HepG2 (cell line): Measurements from ENCODE around the gene ANKS1A. TPM values are rescaled to one million over a fixed set of nuclear protein-coding genes. Genes with fewer than 3 reads are reported as not detected.

Experiments used
- ATF5 ChIP-seq: sonication (generic); formaldehyde crosslinking; IDR thresholded peaks from 2 replicates; pipeline ENCODE4 v1.4.0; 2020; ENCODE audit warnings: mild to moderate bottlenecking, low read depth, missing genetic modification reagents
- CENPBD1 ChIP-seq: sonication (generic); formaldehyde crosslinking; IDR thresholded peaks from 2 replicates; pipeline ENCODE4 v1.8.0; 2022; ENCODE audit warnings: missing genetic modification reagents, low read depth, mild to moderate bottlenecking, borderline replicate concordance
- CREM ChIP-seq, 2 experiments: sonication (generic) in 1 of 2; formaldehyde crosslinking in 1 of 2; IDR thresholded peaks; 2 replicates each; pipeline versions ENCODE4 v1.4.0 to v1.6.1; 2016 to 2020; ENCODE audit warnings: antibody characterized with exemption in 1 of 2, mild to moderate bottlenecking in 1 of 2, missing genetic modification reagents in 1 of 2
- DMAP1 ChIP-seq: IDR thresholded peaks from 2 replicates; pipeline ENCODE4 v1.6.1; 2016
- HHEX ChIP-seq: IDR thresholded peaks from 2 replicates; pipeline ENCODE4 v1.6.1; 2016; ENCODE audit warnings: control low read depth
- HINFP ChIP-seq: sonication (generic); formaldehyde crosslinking; IDR thresholded peaks from 2 replicates; pipeline ENCODE4 v1.4.0; 2020; ENCODE audit warnings: low read depth, mild to moderate bottlenecking, missing genetic modification reagents
- HMG20A ChIP-seq: IDR thresholded peaks from 2 replicates; pipeline ENCODE4 v1.6.1; 2016; ENCODE audit warnings: borderline replicate concordance
- HOXA9 ChIP-seq: sonication (generic); formaldehyde crosslinking; IDR thresholded peaks from 2 replicates; pipeline ENCODE4 v1.8.1; 2022; ENCODE audit warnings: missing genetic modification reagents, mild to moderate bottlenecking, moderate library complexity, borderline replicate concordance
- MYC ChIP-seq: sonication (generic); formaldehyde crosslinking; IDR thresholded peaks from 2 replicates; pipeline ENCODE4 v1.9.0; 2021; ENCODE audit warnings: missing genetic modification reagents, borderline replicate concordance
- NFATC3 ChIP-seq: sonication (generic); formaldehyde crosslinking; IDR thresholded peaks from 2 replicates; pipeline ENCODE4 v1.5.1; 2020; ENCODE audit warnings: mild to moderate bottlenecking, missing genetic modification reagents
- NFKB2 ChIP-seq: sonication (generic); formaldehyde crosslinking; IDR thresholded peaks from 2 replicates; pipeline ENCODE4 v1.4.0; 2020; ENCODE audit warnings: missing genetic modification reagents, borderline replicate concordance
- NFYC ChIP-seq: IDR thresholded peaks from 2 replicates; pipeline ENCODE4 v1.6.1; 2016; ENCODE audit warnings: missing genetic modification reagents, missing compliant biosample characterization
- PHF8 ChIP-seq: sonication (generic); formaldehyde crosslinking; IDR thresholded peaks from 2 replicates; pipeline ENCODE4 v1.5.0; 2020; ENCODE audit warnings: missing genetic modification reagents
- POLR2AphosphoS5 ChIP-seq: IDR thresholded peaks from 2 replicates; pipeline ENCODE4 v1.6.1; 2012; ENCODE audit warnings: low read depth, low read length
- RCOR2 ChIP-seq: IDR thresholded peaks from 2 replicates; pipeline ENCODE4 v1.6.1; 2016; ENCODE audit warnings: missing biosample characterization, missing genetic modification reagents
- SP140L ChIP-seq: sonication (generic); formaldehyde crosslinking; IDR thresholded peaks from 2 replicates; pipeline ENCODE4 v1.4.0; 2020; ENCODE audit warnings: missing genetic modification reagents, borderline replicate concordance
- TEAD2 ChIP-seq: sonication (generic); formaldehyde crosslinking; IDR thresholded peaks from 2 replicates; pipeline ENCODE4 v1.9.0; 2021; ENCODE audit warnings: missing genetic modification reagents
- WIZ ChIP-seq: sonication (generic); formaldehyde crosslinking; IDR thresholded peaks from 2 replicates; pipeline ENCODE4 v1.5.1; 2020; ENCODE audit warnings: mild to moderate bottlenecking, missing genetic modification reagents
- ZNF20 ChIP-seq: sonication (generic); formaldehyde crosslinking; IDR thresholded peaks from 2 replicates; pipeline ENCODE4 v1.4.0; 2020; ENCODE audit warnings: mild to moderate bottlenecking, moderate library complexity, missing genetic modification reagents
- ZNF362 ChIP-seq: sonication (generic); formaldehyde crosslinking; IDR thresholded peaks from 2 replicates; pipeline ENCODE4 v1.4.0; 2020; ENCODE audit warnings: missing genetic modification reagents, mild to moderate bottlenecking, borderline replicate concordance
- ZNF589 ChIP-seq: sonication (generic); formaldehyde crosslinking; conservative IDR thresholded peaks from 2 replicates; pipeline ENCODE4 v1.8.0; 2022; ENCODE audit warnings: mild to moderate bottlenecking, moderate library complexity, missing genetic modification reagents
- ZNF883 ChIP-seq: sonication (generic); formaldehyde crosslinking; IDR thresholded peaks from 2 replicates; pipeline ENCODE4 v1.5.1; 2020; ENCODE audit warnings: mild to moderate bottlenecking, missing genetic modification reagents; ENCODE audit errors: not compliant biosample characterization
- ZXDC ChIP-seq: sonication (generic); formaldehyde crosslinking; IDR thresholded peaks from 2 replicates; pipeline ENCODE4 v1.5.0; 2020; ENCODE audit warnings: mild to moderate bottlenecking, missing genetic modification reagents
- polyA plus RNA-seq, 8 experiments: library from polyadenylated mRNA; depleted of rRNA in 3 of 8; stranded (reverse) in 7 of 8; unstranded in 1 of 8; fragments of >200 nt; fragmentation: Illumina TruSeq in 4 of 8; extraction: Trizol in 4 of 8; gene quantifications; 2 replicates each; pipeline versions ENCODE4 v1.2.1 to v1.2.3, GENCODE V29; 2011 to 2016; ENCODE audit warnings: low read depth in 4 of 8, missing spikeins in 1 of 8, mixed read lengths in 1 of 8; ENCODE audit not compliant: insufficient read depth in 1 of 8
- total RNA-seq, 5 experiments: library from RNA; depleted of rRNA; stranded (reverse); fragments of >200 nt; fragmentation: Illumina TruSeq; extraction: Trizol; gene quantifications; 2 replicates each; pipeline ENCODE4 v1.2.3, GENCODE V29; 2016; ENCODE audit warnings: low read depth in 1 of 5

The ANKS1A gene
- total and polyA plus RNA-seq, 2 of the 13 experiments (the other 11 are each of a cell fraction or from before 2014, with no cell fraction given) = 7.2 to 15.1 TPM

- TF ChIP-seq WIZ (CRISPR knock-in tag) (peak; percentile 58; the same call in 1 of the 2 replicates), HMG20A (CRISPR knock-in tag) (peak; percentile 89; the same call in 1 of the 2 replicates), ATF5 (CRISPR knock-in tag) (no peak), HINFP (CRISPR knock-in tag) (no peak), CENPBD1 (CRISPR knock-in tag) (no peak), RCOR2 (CRISPR knock-in tag) (peak; percentile 84), POLR2AphosphoS5 (no peak), ZNF589 (no peak), SP140L (CRISPR knock-in tag) (no peak), CREM (IDR thresholded peaks at IDR 0.05) (peak; percentile 64), CREM (CRISPR knock-in tag; IDR thresholded peaks at IDR 0.05) (no peak), DMAP1 (CRISPR knock-in tag) (no peak), TEAD2 (CRISPR knock-in tag) (no peak), NFKB2 (no peak), PHF8 (CRISPR knock-in tag) (no peak), ZNF362 (CRISPR knock-in tag) (no peak), ZXDC (CRISPR knock-in tag) (no peak), MYC (no peak), NFYC (CRISPR knock-in tag) (no peak), ZNF20 (CRISPR knock-in tag) (no peak), HOXA9 (CRISPR knock-in tag) (peak; percentile 25; the same call in 1 of the 2 replicates), HHEX (CRISPR knock-in tag) (no peak), NFATC3 (0 out of 2 replicates have a peak, but pooled peaks have one; percentile 20), ZNF883 (CRISPR knock-in tag) (no peak)
Measured at GRCh38 chr6:34953061-34954025, 64.3 kb downstream of the ANKS1A start (continued).
